ENCODE results near the gene YEATS2. TPM values are rescaled to one million over a fixed set of nuclear protein-coding genes. Genes with fewer than 3 reads are reported as not detected.
"Not testable (repeated sequence)": the region's sequence is repeated elsewhere in the genome, so short reads cannot be mapped to it uniquely, and the experiment has no call there.

YEATS2 gene
- polyA plus RNA-seq, 1 experiment, result 38.3 TPM

DNA sequence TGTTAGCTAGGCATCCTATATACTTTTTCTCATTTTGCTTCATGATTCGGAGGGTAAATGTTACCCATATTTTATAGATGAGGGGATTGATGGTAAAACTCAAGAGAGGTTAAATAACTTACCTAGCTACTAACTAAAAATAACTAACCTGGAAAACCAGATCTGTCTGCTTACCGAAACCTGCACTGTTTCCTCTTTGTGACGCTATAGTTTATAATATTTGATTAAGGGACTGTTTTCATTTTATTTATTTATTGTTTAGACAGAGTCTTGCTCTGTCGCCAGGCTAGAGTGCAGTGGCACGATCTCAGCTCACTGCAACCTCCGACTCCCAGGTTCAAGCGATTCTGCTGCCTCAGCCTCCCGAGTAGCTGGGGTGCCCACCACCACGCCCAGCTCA lies 71.9 kb downstream of the YEATS2 start:
- Histone ChIP-seq H3K9me3 (ENCODE audit: control insufficient read depth, insufficient read depth, low read length) (peaks cover 5% of the 10 kb centered on the region; the same call in 1 of the 2 replicates), H3K27ac (ENCODE audit: low read depth, low read length) (no peak overlapping the region), H3K27me3 (ENCODE audit: control insufficient read depth, insufficient read depth, low read length) (no peaks in the 10 kb centered on the region), H3K4me3 (ENCODE audit: low read depth, low read length) (no peak overlapping the region)
- ChIA-PET POLR2A (no interaction called here), CTCF (interaction anchor here (0.6 kb wide), 1 partner anchor 15 kb away, joined by 3 read pairs; no protein-coding TSS in a partner anchor)
- DNase-seq (ENCODE audit: low read depth, low spot score), result no peak
- TF ChIP-seq CTCF (IDR thresholded peaks at IDR 0.05; ENCODE audit: low read depth, low read length), result no peak

- DNase-seq (ENCODE audit: low read depth, low spot score), result peak; percentile 53
- Histone ChIP-seq H3K4me3 (ENCODE audit: low read depth, low read length) (no peak overlapping the region), H3K9me3 (ENCODE audit: control insufficient read depth, insufficient read depth, low read length) (peaks cover 5% of the 10 kb centered on the region; the same call in 1 of the 2 replicates), H3K27ac (ENCODE audit: low read depth, low read length) (no peak overlapping the region), H3K27me3 (ENCODE audit: control insufficient read depth, insufficient read depth, low read length) (no peaks in the 10 kb centered on the region)
- POLR2A ChIA-PET, result interaction anchor here (1.1 to 1.5 kb wide), 2 partner anchors 9 to 29 kb away, joined by 3 to 5 read pairs; no protein-coding TSS in a partner anchor
- TF ChIP-seq CTCF (IDR thresholded peaks at IDR 0.05; ENCODE audit: low read depth, low read length), result no peak
- CTCF ChIA-PET, result interaction anchor here (1.0 to 1.5 kb wide), 2 partner anchors 9 to 306 kb away, joined by 3 to 4 read pairs; no protein-coding TSS in a partner anchor
Measured at GRCh38 chr3:183774631-183775030, 77.0 kb downstream of the YEATS2 start.

GRCh38 chr3:183775781-183776180 lies 78.2 kb downstream of the YEATS2 start:
- no peak for DNase-seq (ENCODE audit: low read depth, low spot score)
- peaks cover 5% of the 10 kb centered on the region; the same call in 1 of the 2 replicates for H3K9me3 ChIP-seq (ENCODE audit: control insufficient read depth, insufficient read depth, low read length)
- CTCF ChIA-PET, result interaction anchor here (0.7 to 1.0 kb wide), 2 partner anchors 9 to 596 kb away, joined by 3 read pairs; no protein-coding TSS in a partner anchor
- no peak overlapping the region for H3K27ac ChIP-seq (ENCODE audit: low read depth, low read length)
- H3K27me3 ChIP-seq (ENCODE audit: control insufficient read depth, insufficient read depth, low read length), result no peaks in the 10 kb centered on the region
- no peak overlapping the region for H3K4me3 ChIP-seq (ENCODE audit: low read depth, low read length)
- TF ChIP-seq CTCF (IDR thresholded peaks at IDR 0.05; ENCODE audit: low read depth, low read length), result no peak
- POLR2A ChIA-PET, result no interaction called here

DNA sequence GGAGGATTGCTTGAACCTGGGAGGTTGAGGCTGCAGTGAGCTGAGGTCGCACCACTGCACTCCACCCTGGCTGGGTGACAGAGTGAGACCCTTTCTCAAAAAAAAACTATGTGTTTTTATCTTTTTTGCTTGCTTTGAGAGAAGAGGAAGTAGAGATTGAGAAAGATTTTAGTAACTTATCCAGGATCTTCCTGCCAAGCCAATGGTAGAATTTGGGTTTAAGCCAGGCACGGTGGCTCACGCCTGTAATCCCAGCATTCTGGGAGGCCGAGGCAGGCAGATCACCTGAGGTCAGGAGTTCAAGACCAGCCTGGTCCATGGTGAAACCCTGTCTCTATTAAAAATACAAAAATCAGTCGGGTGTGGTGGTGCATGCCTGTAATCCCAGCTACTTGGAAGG lies 78.9 kb downstream of the YEATS2 start:
- POLR2A ChIA-PET; H3K27me3 ChIP-seq (ENCODE audit: control insufficient read depth, insufficient read depth, low read length); H3K4me3 ChIP-seq (ENCODE audit: low read depth, low read length); H3K9me3 ChIP-seq (ENCODE audit: control insufficient read depth, insufficient read depth, low read length); DNase-seq (ENCODE audit: low read depth, low spot score); H3K27ac ChIP-seq (ENCODE audit: low read depth, low read length): not testable (repeated sequence)
- CTCF ChIA-PET, result interaction anchor here (0.7 to 1.0 kb wide), 2 partner anchors 9 to 595 kb away, joined by 3 read pairs; no protein-coding TSS in a partner anchor

DNA sequence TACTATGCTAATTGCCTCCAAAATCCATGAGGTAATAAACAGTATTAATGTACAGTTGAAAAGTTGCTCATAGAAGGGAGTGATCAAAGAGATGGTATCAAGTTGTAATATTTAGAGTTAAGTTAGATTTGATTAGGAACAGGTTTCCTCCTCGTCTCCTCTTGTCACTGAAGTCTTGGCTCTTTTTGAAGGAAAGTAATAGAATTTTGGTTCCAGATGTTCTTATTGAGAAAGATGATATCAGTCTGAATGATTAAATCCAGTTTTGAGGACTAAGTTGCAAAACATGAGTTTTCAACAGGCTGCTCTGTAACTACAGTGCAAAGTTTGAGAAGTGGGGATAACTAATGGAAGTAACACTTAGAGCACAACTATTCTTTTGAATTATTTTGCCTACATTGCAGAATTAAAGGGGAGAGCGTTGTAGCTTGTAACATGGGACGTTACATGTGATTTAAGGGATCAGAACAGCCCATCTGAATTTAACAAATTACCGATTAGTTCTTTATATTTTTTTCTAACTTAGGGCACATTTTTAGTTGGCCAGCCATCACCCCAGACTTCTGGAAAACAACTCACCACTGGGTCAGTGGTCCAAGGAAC lies 79.5 kb downstream of the YEATS2 start:
- Histone ChIP-seq H3K9me3 (ENCODE audit: control insufficient read depth, insufficient read depth, low read length) (peaks cover 5% of the 10 kb centered on the region; the same call in 1 of the 2 replicates), H3K27ac (ENCODE audit: low read depth, low read length) (no peak overlapping the region), H3K4me3 (ENCODE audit: low read depth, low read length) (no peak overlapping the region), H3K27me3 (ENCODE audit: control insufficient read depth, insufficient read depth, low read length) (no peaks in the 10 kb centered on the region)
- ChIA-PET POLR2A (no interaction called here), CTCF (no interaction called here)
- no peak for DNase-seq (ENCODE audit: low read depth, low spot score)
- TF ChIP-seq CTCF (IDR thresholded peaks at IDR 0.05; ENCODE audit: low read depth, low read length), result no peak

Measured in AG04450 (cell line).